Heart left ventricle (tissue), 16 donors: ENCODE results near the gene SLC19A1. TPM values are rescaled to one million over a fixed set of nuclear protein-coding genes. Genes with fewer than 3 reads are reported as not detected.

Source experiments
- ATAC-seq, 4 donors: fragments of 200-7000 bp; cut with Tn5 transposase; one replicate each; pipeline ENCODE4 v1.9.1; 2020 to 2022; ENCODE audit warnings: moderate library complexity in 4 of 4, mild to moderate bottlenecking in 3 of 4, moderate number of reproducible peaks in 1 of 4
- DNase-seq, 5 donors: peaks; one replicate each; pipeline ENCODE4 v3.0.0-alpha.2; 2020
- H3K27ac ChIP-seq, 12 donors: fragments of 200-600 bp; sonication (generic) in 4 of 12; one replicate each; pipeline versions ENCODE4 v1.5.0 to v1.8.0; 2016 to 2022; ENCODE audit warnings: mild to moderate bottlenecking in 2 of 12
- H3K27me3 ChIP-seq, 9 donors: fragments of 200-600 bp; sonication (generic) in 2 of 9; one replicate each; pipeline versions ENCODE4 v1.5.1 to v1.8.0; 2016 to 2022; ENCODE audit warnings: mild to moderate bottlenecking in 3 of 9
- H3K36me3 ChIP-seq, 9 donors: fragments of 200-600 bp; sonication (generic) in 2 of 9; one replicate each; pipeline versions ENCODE4 v1.5.0 to v1.8.0; 2018 to 2022; ENCODE audit warnings: mild to moderate bottlenecking in 2 of 9
- H3K4me1 ChIP-seq, 12 donors: fragments of 200-600 bp; sonication (generic) in 4 of 12; one replicate each; pipeline versions ENCODE4 v1.5.0 to v1.8.0; 2016 to 2022; ENCODE audit warnings: mild to moderate bottlenecking in 3 of 12
- H3K4me3 ChIP-seq, 12 donors: fragments of 200-600 bp; sonication (generic) in 4 of 12; one replicate each; pipeline versions ENCODE4 v1.5.0 to v1.8.0; 2017 to 2022; ENCODE audit warnings: mild to moderate bottlenecking in 9 of 12, moderate library complexity in 4 of 12
- H3K9me3 ChIP-seq, 12 donors: fragments of 200-600 bp; sonication (generic) in 4 of 12; one replicate each; pipeline versions ENCODE4 v1.5.0 to v1.8.0; 2016 to 2022; ENCODE audit warnings: mild to moderate bottlenecking in 1 of 12
- CTCF ChIP-seq, 12 donors: fragments of 200-600 bp; sonication (generic) in 4 of 12; IDR thresholded peaks; one replicate each; pipeline versions ENCODE4 v1.5.0 to v1.8.0; 2018 to 2022; ENCODE audit warnings: antibody characterized with exemption in 12 of 12, mild to moderate bottlenecking in 5 of 12
- POLR2A ChIP-seq, 2 donors: fragments of 450-650 bp; IDR thresholded peaks; one replicate each; pipeline ENCODE4 v1.6.1; 2017; ENCODE audit warnings: antibody characterized with exemption in 2 of 2, mild to moderate bottlenecking in 2 of 2, moderate library complexity in 2 of 2
- WGBS, 4 donors: extraction: QIAGEN DNeasy Blood & Tissue Kit in 2 of 4; methylation state at CpG; one replicate each; pipeline versions ENCODE4 v1.1.5 to v1.1.7; 2013 to 2018; 5-methylcytosine and 5-hydroxymethylcytosine counted together
- intact Hi-C, 10 donors: fragments of 100-400 bp; cut with DNase I; formaldehyde crosslinking; loops; one replicate each; pipeline versions ENCODE4 v1.11.1 to v1.14.2; 2022
- polyA plus RNA-seq, 2 donors: library from polyadenylated mRNA; stranded (reverse); fragments of 200-250 nt; gene quantifications; one replicate each; pipeline ENCODE4 v1.2.3, GENCODE V29; 2013
- total RNA-seq, 9 donors: library from RNA; depleted of rRNA in 2 of 9; stranded (reverse); fragments of >200 nt in 2 of 9; fragmentation: NEBNext Ultra II Directional in 3 of 9; extraction: Animal tissue kit (Norgen Biotek cat#: 25700) in 3 of 9; gene quantifications; one replicate each; pipeline versions ENCODE4 v1.1.0 to v1.2.4, GENCODE V29; 2016 to 2023
- donor health status: ischemic (EF 13 %, LVEDD 7.1; RV severe dilation, severe dysfunction).
- donor health status: healthy with polysubstance abuse.
- donor health status: DM: no; HTN: yes; CAD: no.
- donor health status: DM: no; HTN: no; CAD: no.
- donor health status: ischemic (EF 25% LVEDD 6.9; RV normal size, moderate dysfunction).
- donor health status: ischemic (EF 25% LVEDD 5.7; RV mildly dilated, moderate dysfunction).
- donor health status: healthy.
- donor health status: DM: yes; HTN: yes; CAD: no.
- donor health status: ischemic (EF 35%, LVEDD 5.7; RV mildly dilated, moderate dysfunction).
- donor health status: nonischemic (EF 11% LVEDD 7.7; RV severe dilation, severe dysfunction).
- donor health status: DM: yes; HTN: yes; CAD: no.
- donor health status: PGD.
- donor health status: ischemic (EF 29% LVEDD 5.4; RV normal size, mild dysfunction).
- donor health status: nonischemic (EF 23%, LVEDD 6.1; RV moderate dilation, normal function).

Gene SLC19A1
- total and polyA plus RNA-seq, 11 donors, result 2.4 to 7.0 (median 3.5) TPM

- 79 to 90% (median 83%) methylated on average over 24 to 29 of the region's 29 CpGs for WGBS, 4 donors
- peak in 2 of 5 donors; percentile 7 to 11 for DNase-seq
Measured at GRCh38 chr21:45559216-45560105, 17.2 kb upstream of the SLC19A1 start.

GRCh38 chr21:45558044-45558721 lies 15.9 kb upstream of the SLC19A1 start:
- TF ChIP-seq CTCF (IDR thresholded peaks at IDR 0.05) (no peak), POLR2A (IDR thresholded peaks at IDR 0.05) (no peak)
- intact Hi-C loops, result loop anchor here in 7 of 10 donors (5.0 to 10.0 kb wide), 5 partner anchors 34 to 367 kb away; no protein-coding TSS in a partner anchor
- Histone ChIP-seq H3K9me3 (peaks cover 0 to 3% (median 0%) of the 10 kb centered on the region in 12 donors), H3K4me1 (peaks cover 0 to 16% (median 4%) of the 10 kb centered on the region in 12 donors), H3K27me3 (peaks cover 0 to 17% (median 0%) of the 10 kb centered on the region in 9 donors), H3K4me3 (no peak overlapping the region), H3K27ac (no peak overlapping the region), H3K36me3 (no peaks in the 10 kb centered on the region)
- ATAC-seq, result no peak
- 83 to 87% (median 86%) methylated on average over 21 to 26 of the region's 26 CpGs for WGBS, 4 donors
- DNase-seq, result peak in 2 of 5 donors; percentile 6 to 21

More at GRCh38 chr21:45559216-45560105, 17.2 kb upstream of the SLC19A1 start:
- Histone ChIP-seq H3K27me3 (peaks cover 0 to 27% (median 3%) of the 10 kb centered on the region in 9 donors), H3K4me3 (no peak overlapping the region), H3K27ac (no peak overlapping the region), H3K4me1 (peaks cover 0 to 14% (median 4%) of the 10 kb centered on the region in 12 donors), H3K9me3 (peaks cover 0 to 9% (median 0%) of the 10 kb centered on the region in 12 donors), H3K36me3 (no peaks in the 10 kb centered on the region)
- intact Hi-C loops, result loop anchor here in 7 of 10 donors (5.0 to 10.0 kb wide), 5 partner anchors 33 to 365 kb away; no protein-coding TSS in a partner anchor
- no peak for TF ChIP-seq POLR2A (IDR thresholded peaks at IDR 0.05)
- no peak for TF ChIP-seq CTCF (IDR thresholded peaks at IDR 0.05)
- no peak for ATAC-seq

GRCh38 chr21:45557616-45558043 lies 15.4 kb upstream of the SLC19A1 start:
- 80 to 87% (median 84%) methylated on average over 10 to 14 of the region's 14 CpGs for WGBS, 4 donors
- peaks cover 0 to 17% (median 0%) of the 10 kb centered on the region in 9 donors for H3K27me3 ChIP-seq
- no peaks in the 10 kb centered on the region for H3K36me3 ChIP-seq
- H3K4me3 ChIP-seq, result no peak overlapping the region
- intact Hi-C loops, result loop anchor here in 9 of 10 donors (2.0 to 10.0 kb wide), 7 partner anchors 35 to 367 kb away; no protein-coding TSS in a partner anchor
- DNase-seq, result peak in 2 of 5 donors; percentile 19 to 30
- no peak overlapping the region for H3K27ac ChIP-seq
- ATAC-seq, result no peak
- TF ChIP-seq POLR2A (IDR thresholded peaks at IDR 0.05), result no peak
- no peak for TF ChIP-seq CTCF (IDR thresholded peaks at IDR 0.05)
- no peaks in the 10 kb centered on the region for H3K9me3 ChIP-seq
- H3K4me1 ChIP-seq, result peaks cover 0 to 17% (median 4%) of the 10 kb centered on the region in 12 donors
